ENCODE measurements around the gene ZNF616.

ZNF616 gene

DNA sequence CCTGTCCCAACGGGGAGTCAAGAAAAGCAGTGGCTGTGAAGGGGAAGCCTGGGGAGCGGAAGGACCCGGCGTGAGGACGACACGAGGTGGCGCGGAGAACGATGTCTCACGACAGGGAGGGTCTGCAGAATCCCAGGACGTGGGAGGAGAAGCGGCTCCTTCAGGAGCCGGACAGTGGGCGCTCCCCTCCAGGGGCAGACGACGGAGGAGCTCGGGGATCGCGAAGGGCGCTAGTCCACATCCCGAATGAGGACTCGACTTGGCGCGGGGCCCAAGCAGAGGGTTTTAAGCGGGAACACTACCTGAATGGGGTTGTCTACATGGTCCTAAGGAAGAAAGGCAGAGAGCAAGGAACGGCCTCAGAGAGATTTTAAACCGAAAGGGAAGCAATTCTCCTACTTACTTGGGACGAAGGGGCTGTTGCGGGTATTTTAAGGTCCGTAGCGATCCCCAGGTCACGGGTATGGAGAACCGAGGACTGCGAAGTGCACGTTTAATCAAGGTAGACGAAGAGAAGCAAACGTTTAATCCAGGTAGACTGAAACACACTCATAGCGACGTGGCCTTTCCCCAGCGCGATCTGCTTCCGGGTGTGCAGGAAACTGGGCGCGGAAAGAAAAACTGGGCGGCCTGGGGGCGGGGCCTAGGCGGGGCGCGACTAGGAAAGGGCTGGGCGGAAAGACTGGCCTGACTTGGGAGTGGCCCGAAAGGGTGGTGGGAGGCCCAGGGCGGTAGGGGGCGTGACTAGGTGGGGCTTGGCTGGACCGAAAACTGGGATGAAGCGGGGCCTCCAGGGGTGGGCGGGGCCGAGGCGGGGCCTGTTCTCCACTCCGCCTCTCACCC lies 44.3 kb downstream of the ZNF616 start, which contains the start of gene ZNF841:
Gene ZNF841 (minus strand): TSS at position 594 of the 843 bp plus-strand sequence. CDS start 10,964 bp downstream, outside the sequence.
- H3K4me2 ChIP-seq (ENCODE audit: low read length): peak within 1 kb of the TSS; percentile 58
- peaks cover 4% of the 10 kb centered on the region for H3K4me1 ChIP-seq (ENCODE audit: control insufficient read depth, low read length)
- TF ChIP-seq, protein P1, sequence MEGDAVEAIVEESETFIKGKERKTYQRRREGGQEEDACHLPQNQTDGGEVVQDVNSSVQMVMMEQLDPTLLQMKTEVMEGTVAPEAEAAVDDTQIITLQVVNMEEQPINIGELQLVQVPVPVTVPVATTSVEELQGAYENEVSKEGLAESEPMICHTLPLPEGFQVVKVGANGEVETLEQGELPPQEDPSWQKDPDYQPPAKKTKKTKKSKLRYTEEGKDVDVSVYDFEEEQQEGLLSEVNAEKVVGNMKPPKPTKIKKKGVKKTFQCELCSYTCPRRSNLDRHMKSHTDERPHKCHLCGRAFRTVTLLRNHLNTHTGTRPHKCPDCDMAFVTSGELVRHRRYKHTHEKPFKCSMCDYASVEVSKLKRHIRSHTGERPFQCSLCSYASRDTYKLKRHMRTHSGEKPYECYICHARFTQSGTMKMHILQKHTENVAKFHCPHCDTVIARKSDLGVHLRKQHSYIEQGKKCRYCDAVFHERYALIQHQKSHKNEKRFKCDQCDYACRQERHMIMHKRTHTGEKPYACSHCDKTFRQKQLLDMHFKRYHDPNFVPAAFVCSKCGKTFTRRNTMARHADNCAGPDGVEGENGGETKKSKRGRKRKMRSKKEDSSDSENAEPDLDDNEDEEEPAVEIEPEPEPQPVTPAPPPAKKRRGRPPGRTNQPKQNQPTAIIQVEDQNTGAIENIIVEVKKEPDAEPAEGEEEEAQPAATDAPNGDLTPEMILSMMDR (IDR thresholded peaks at IDR 0.05; ENCODE audit: low read depth, low read length, poor library complexity, severe bottlenecking): no peak
- no peak for TF ChIP-seq EZH2phosphoT487 (IDR thresholded peaks at IDR 0.05; ENCODE audit: borderline replicate concordance, low read length)
- H3K36me3 ChIP-seq (ENCODE audit: control insufficient read depth, low read length): no peaks in the 10 kb centered on the region
- no peaks in the 10 kb centered on the region for H3K9me2 ChIP-seq (replicated peaks; ENCODE audit: control insufficient read depth, low read length)
- no peaks in the 10 kb centered on the region for H3K27me3 ChIP-seq (ENCODE audit: control insufficient read depth, low read length)
- H3K27ac ChIP-seq (ENCODE audit: low read depth, low read length): no peak within 1 kb of the TSS
- H3K9me3 ChIP-seq (ENCODE audit: control insufficient read depth, insufficient read depth, low read length): peaks cover 42% of the 10 kb centered on the region
- no peaks in the 10 kb centered on the region for H3K79me2 ChIP-seq (ENCODE audit: control insufficient read depth, low read length)
- peak within 1 kb of the TSS; percentile 70 for H3K4me3 ChIP-seq (ENCODE audit: low read length)
- H3F3A ChIP-seq (ENCODE audit: control insufficient read depth, insufficient read depth): no peaks in the 10 kb centered on the region
- H4K20me1 ChIP-seq (ENCODE audit: control insufficient read depth, insufficient read depth, low read depth, low read length): no peaks in the 10 kb centered on the region

DNA sequence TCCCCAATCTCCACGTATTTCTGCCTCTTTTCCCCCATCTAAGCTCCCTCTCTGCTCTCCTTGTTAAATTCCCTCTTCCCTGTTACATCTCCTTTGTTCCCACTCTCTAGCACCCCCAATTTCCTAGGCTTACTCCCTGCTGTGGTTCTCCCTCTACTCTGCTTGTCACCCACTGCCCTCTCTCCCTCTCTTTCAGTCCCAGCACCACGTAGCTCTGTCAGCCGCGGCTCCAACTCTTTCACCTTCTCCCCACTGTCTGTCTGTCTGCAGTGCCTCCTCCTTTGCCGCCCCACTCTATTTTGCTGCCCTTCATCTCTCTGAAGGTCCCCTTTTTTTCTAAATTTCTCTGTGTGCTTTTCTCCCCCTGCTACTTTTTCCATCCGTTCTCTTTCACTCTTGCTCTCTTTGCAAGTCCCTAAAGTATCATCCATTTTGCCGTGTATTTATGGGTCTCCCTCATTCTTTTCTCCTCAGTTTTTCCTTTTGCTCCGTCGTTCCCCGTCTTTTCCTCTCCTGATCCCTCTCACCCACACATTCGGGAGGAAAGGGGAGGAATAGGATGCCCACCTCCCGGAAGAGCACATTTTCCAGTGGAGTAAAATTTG lies 45.1 kb downstream of the ZNF616 start:
- TF ChIP-seq, protein P1 (IDR thresholded peaks at IDR 0.05; ENCODE audit: low read depth, low read length, poor library complexity, severe bottlenecking): no peak
- no peaks in the 10 kb centered on the region for H3K9me2 ChIP-seq (replicated peaks; ENCODE audit: control insufficient read depth, low read length)
- no peak overlapping the region for H3K27ac ChIP-seq (ENCODE audit: low read depth, low read length)
- H3K36me3 ChIP-seq (ENCODE audit: control insufficient read depth, low read length): no peaks in the 10 kb centered on the region
- peak overlapping the region; percentile 58 for H3K4me2 ChIP-seq (ENCODE audit: low read length)
- H4K20me1 ChIP-seq (ENCODE audit: control insufficient read depth, insufficient read depth, low read depth, low read length): no peaks in the 10 kb centered on the region
- H3K4me3 ChIP-seq (ENCODE audit: low read length): peak overlapping the region; percentile 70
- peaks cover 44% of the 10 kb centered on the region for H3K9me3 ChIP-seq (ENCODE audit: control insufficient read depth, insufficient read depth, low read length)
- H3F3A ChIP-seq (ENCODE audit: control insufficient read depth, insufficient read depth): no peaks in the 10 kb centered on the region
- no peaks in the 10 kb centered on the region for H3K79me2 ChIP-seq (ENCODE audit: control insufficient read depth, low read length)
- H3K27me3 ChIP-seq (ENCODE audit: control insufficient read depth, low read length): no peaks in the 10 kb centered on the region
- peaks cover 4% of the 10 kb centered on the region for H3K4me1 ChIP-seq (ENCODE audit: control insufficient read depth, low read length)

DNA sequence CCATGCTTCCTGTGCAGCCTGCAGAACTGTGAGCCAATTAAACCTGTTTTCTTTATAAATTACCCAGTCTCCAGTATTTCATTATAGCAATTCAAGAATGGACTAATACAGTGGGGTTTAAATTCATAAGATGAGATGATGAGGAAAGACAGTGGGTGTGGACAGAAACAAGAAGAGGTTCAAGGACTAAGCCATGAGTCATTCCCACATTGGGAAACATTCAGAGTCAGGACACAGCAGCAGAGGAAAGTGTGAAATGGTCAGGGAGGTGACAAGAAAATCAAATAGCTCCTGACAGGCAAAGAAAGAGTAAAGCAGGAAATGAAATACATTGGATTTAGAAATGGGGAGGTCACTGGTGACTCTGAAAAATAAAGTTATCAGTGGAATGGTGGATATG lies 53.3 kb downstream of the ZNF616 start:
- H3K36me3 ChIP-seq (ENCODE audit: control insufficient read depth, low read length): no peaks in the 10 kb centered on the region
- H3K9me2 ChIP-seq (replicated peaks; ENCODE audit: control insufficient read depth, low read length): no peaks in the 10 kb centered on the region
- no peaks in the 10 kb centered on the region for H3K4me1 ChIP-seq (ENCODE audit: control insufficient read depth, low read length)
- peaks cover 8% of the 10 kb centered on the region; the same call in 1 of the 2 replicates for H3K9me3 ChIP-seq (ENCODE audit: control insufficient read depth, insufficient read depth, low read length)
- no peaks in the 10 kb centered on the region for H3F3A ChIP-seq (ENCODE audit: control insufficient read depth, insufficient read depth)
- H3K79me2 ChIP-seq (ENCODE audit: control insufficient read depth, low read length): no peaks in the 10 kb centered on the region
- no peak overlapping the region for H3K27ac ChIP-seq (ENCODE audit: low read depth, low read length)
- H3K27me3 ChIP-seq (ENCODE audit: control insufficient read depth, low read length): no peaks in the 10 kb centered on the region
- no peaks in the 10 kb centered on the region for H4K20me1 ChIP-seq (ENCODE audit: control insufficient read depth, insufficient read depth, low read depth, low read length)
- H3K4me2 ChIP-seq (ENCODE audit: low read length): no peak overlapping the region
- TF ChIP-seq EZH2phosphoT487 (IDR thresholded peaks at IDR 0.05; ENCODE audit: borderline replicate concordance, low read length): no peak
- TF ChIP-seq, protein P1 (IDR thresholded peaks at IDR 0.05; ENCODE audit: low read depth, low read length, poor library complexity, severe bottlenecking): no peak
- H3K4me3 ChIP-seq (ENCODE audit: low read length): no peak overlapping the region

Data from DOHH2 (cell line).